22Rv1 (cell line): ENCODE results near the gene XRCC3.

Experiments
- H3K27ac ChIP-seq: fragments of 450-650 bp; 2 replicates; pipeline ENCODE4 v1.5.1; 2017
- CTCF ChIP-seq: fragments of 450-650 bp; IDR thresholded peaks from 2 replicates; pipeline ENCODE4 v1.5.1; 2017; ENCODE audit warnings: mild to moderate bottlenecking
- ZFX ChIP-seq: fragments of 450-650 bp; IDR thresholded peaks from 2 replicates; pipeline ENCODE4 v1.6.1; 2017; ENCODE audit warnings: antibody characterized with exemption, borderline replicate concordance

XRCC3 gene

GRCh38 chr14:103688906-103689902 lies 26.0 kb downstream of the XRCC3 start:
- H3K27ac ChIP-seq: no peak overlapping the region
- TF ChIP-seq ZFX (no peak), CTCF (no peak)

- TF ChIP-seq ZFX (no peak), CTCF (no peak)
- H3K27ac ChIP-seq: no peak overlapping the region
Observed at GRCh38 chr14:103688441-103688840, 26.8 kb downstream of the XRCC3 start.

- no peak overlapping the region for H3K27ac ChIP-seq
- TF ChIP-seq ZFX (no peak), CTCF (no peak)
Observed at GRCh38 chr14:103687712-103688111, 27.5 kb downstream of the XRCC3 start.

GRCh38 chr14:103686831-103687485 lies 28.3 kb downstream of the XRCC3 start:
- no peak overlapping the region for H3K27ac ChIP-seq
- TF ChIP-seq ZFX (no peak), CTCF (no peak)

GRCh38 chr14:103685276-103686211 lies 29.7 kb downstream of the XRCC3 start:
- no peak for TF ChIP-seq CTCF
- TF ChIP-seq ZFX: no peak
- H3K27ac ChIP-seq: no peak overlapping the region

GRCh38 chr14:103684871-103685270 lies 30.4 kb downstream of the XRCC3 start:
- TF ChIP-seq ZFX (no peak), CTCF (no peak)

More at GRCh38 chr14:103684871-103685270, 30.4 kb downstream of the XRCC3 start:
- no peak overlapping the region for H3K27ac ChIP-seq
